ENCODE results near the gene MYOCD. TPM values are rescaled to one million over a fixed set of nuclear protein-coding genes. Genes with fewer than 3 reads are reported as not detected.

MYOCD gene
- total RNA-seq, 4 donors from 2014 or later: 0.63 to 12.2 (median 7.1) TPM

DNA sequence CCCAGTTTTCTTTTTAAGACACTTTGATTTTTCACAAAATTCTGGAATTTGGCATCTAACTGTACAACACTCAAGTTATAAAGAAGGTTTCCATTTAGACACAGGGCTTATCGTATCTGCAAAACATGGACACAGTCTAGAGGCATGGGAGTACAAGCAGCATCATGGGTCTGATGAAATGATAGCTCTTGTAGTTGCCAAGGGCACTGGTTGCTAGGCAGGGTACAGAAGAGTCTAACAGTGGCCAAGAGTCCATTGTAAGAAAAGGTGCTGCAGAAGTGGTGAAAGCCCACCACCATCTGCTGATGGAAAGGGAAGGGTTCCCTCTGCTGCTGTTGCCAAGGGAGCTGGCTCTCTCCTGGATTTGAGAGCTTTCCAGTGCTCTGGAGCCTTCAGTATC lies 20.8 kb downstream of the MYOCD start:
- Histone ChIP-seq H3K27me3 (no peaks in the 10 kb centered on the region), H3K9me3 (no peaks in the 10 kb centered on the region), H3K36me3 (no peaks in the 10 kb centered on the region), H3K4me3 (no peak overlapping the region), H3K4me1 (no peaks in the 10 kb centered on the region), H3K27ac (no peak overlapping the region)
- WGBS, 2 donors: 95 to 100% methylated on average over 1 of the region's 1 CpG
- TF ChIP-seq, protein P1, sequence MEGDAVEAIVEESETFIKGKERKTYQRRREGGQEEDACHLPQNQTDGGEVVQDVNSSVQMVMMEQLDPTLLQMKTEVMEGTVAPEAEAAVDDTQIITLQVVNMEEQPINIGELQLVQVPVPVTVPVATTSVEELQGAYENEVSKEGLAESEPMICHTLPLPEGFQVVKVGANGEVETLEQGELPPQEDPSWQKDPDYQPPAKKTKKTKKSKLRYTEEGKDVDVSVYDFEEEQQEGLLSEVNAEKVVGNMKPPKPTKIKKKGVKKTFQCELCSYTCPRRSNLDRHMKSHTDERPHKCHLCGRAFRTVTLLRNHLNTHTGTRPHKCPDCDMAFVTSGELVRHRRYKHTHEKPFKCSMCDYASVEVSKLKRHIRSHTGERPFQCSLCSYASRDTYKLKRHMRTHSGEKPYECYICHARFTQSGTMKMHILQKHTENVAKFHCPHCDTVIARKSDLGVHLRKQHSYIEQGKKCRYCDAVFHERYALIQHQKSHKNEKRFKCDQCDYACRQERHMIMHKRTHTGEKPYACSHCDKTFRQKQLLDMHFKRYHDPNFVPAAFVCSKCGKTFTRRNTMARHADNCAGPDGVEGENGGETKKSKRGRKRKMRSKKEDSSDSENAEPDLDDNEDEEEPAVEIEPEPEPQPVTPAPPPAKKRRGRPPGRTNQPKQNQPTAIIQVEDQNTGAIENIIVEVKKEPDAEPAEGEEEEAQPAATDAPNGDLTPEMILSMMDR (IDR thresholded peaks at IDR 0.05): no peak
- TF ChIP-seq EP300 (IDR thresholded peaks at IDR 0.05): no peak
- no peak for DNase-seq (ENCODE audit: low spot score in 2 of 2)

GRCh38 chr17:12688382-12688781 lies 22.7 kb downstream of the MYOCD start:
- DNase-seq (ENCODE audit: low spot score in 2 of 2): no peak
- H3K4me1 ChIP-seq: no peaks in the 10 kb centered on the region
- 86 to 93% methylated on average over 3 of the region's 3 CpGs for WGBS, 2 donors
- no peak overlapping the region for H3K4me3 ChIP-seq
- H3K9me3 ChIP-seq: no peaks in the 10 kb centered on the region
- H3K27ac ChIP-seq: no peak overlapping the region
- no peak for TF ChIP-seq POLR2A (IDR thresholded peaks at IDR 0.05)
- no peak for TF ChIP-seq EP300 (IDR thresholded peaks at IDR 0.05)
- TF ChIP-seq, protein P1 (IDR thresholded peaks at IDR 0.05): no peak
- no peaks in the 10 kb centered on the region for H3K36me3 ChIP-seq
- H3K27me3 ChIP-seq: no peaks in the 10 kb centered on the region

DNA sequence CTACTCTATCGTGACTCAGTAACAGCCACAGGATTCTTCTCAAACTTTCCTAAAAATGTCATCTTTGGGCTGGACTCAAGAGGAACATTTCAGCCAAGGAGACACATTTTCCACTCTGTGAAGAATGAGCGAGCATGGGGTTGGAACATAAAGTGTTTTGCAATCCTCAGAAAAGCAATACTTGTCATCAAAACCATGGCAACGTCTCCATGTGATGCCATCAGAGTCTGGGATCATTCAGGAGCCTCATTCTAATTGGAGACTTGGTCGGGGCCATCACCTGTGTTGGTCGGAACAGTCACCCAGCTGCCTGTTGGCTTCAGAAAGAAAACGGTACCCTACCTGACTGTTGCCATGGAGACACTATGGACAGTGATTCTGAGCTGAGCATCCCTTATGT lies 25.5 kb downstream of the MYOCD start:
- no peaks in the 10 kb centered on the region for H3K36me3 ChIP-seq
- DNase-seq (ENCODE audit: low spot score in 2 of 2): peak in 1 of 2 donors; percentile 58
- H3K4me1 ChIP-seq: no peaks in the 10 kb centered on the region
- H3K27ac ChIP-seq: peak overlapping the region in 2 of 4 donors; percentile 29 to 66
- no peaks in the 10 kb centered on the region for H3K27me3 ChIP-seq
- TF ChIP-seq POLR2A (IDR thresholded peaks at IDR 0.05): no peak
- peak in 1 of 2 donors; percentile 70 for TF ChIP-seq EP300 (IDR thresholded peaks at IDR 0.05)
- H3K9me3 ChIP-seq: no peaks in the 10 kb centered on the region
- WGBS, 2 donors: 71 to 78% methylated on average over 6 of the region's 6 CpGs
- H3K4me3 ChIP-seq: no peak overlapping the region

DNA sequence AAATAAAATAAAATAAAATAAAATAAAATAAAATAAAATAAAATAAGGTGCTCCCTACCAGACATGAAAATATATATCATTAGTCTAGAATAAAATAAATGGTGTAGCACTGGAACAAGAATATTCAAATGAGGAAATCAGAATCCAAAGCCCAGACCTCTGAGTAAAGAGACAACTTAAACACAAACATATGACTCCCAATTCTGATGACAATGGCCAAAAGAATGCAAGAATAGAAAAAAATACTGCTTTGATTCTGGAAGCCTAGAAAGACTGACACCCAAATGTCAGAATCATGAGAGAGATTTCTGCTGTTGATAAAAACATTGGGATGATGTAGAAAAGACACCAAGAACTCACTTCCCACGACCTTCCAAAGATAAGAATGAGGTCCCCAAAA lies 27.9 kb downstream of the MYOCD start:
- TF ChIP-seq, protein P1 (IDR thresholded peaks at IDR 0.05): no peak
- no peak for TF ChIP-seq EP300 (IDR thresholded peaks at IDR 0.05)
- no peak for TF ChIP-seq POLR2A (IDR thresholded peaks at IDR 0.05)
- no peaks in the 10 kb centered on the region for H3K4me1 ChIP-seq
- H3K36me3 ChIP-seq: no peaks in the 10 kb centered on the region
- DNase-seq (ENCODE audit: low spot score in 2 of 2): no peak
- H3K9me3 ChIP-seq: no peaks in the 10 kb centered on the region
- no peaks in the 10 kb centered on the region for H3K27me3 ChIP-seq
- no peak overlapping the region for H3K27ac ChIP-seq
- no peak overlapping the region for H3K4me3 ChIP-seq
- WGBS, 2 donors: 73 to 76% methylated on average over 1 of the region's 1 CpG

DNA sequence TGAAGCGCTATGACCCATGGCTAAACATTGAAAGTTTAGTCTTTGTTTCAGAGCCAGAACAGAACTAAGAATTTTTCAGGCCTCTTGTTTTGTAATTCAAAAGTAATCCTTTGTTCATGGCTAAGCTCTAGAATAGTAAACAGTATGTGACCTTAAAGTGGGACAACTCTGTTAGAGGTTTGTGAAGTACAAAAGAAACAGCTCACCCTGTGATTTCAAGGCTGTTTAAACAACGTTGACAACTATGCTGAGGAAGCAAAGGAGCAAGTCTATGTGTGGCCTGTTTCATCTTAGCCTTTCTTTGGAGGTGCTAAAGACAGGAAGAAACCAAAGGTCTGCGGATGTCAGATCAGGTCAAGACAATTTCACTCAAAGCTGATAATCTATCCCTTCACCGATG lies 40.4 kb downstream of the MYOCD start:
- H3K4me1 ChIP-seq: no peaks in the 10 kb centered on the region
- WGBS, 2 donors: 63 to 65% methylated on average over 4 of the region's 4 CpGs
- H3K36me3 ChIP-seq: no peaks in the 10 kb centered on the region
- H3K4me3 ChIP-seq: no peak overlapping the region
- H3K27me3 ChIP-seq: no peaks in the 10 kb centered on the region
- H3K27ac ChIP-seq: no peak overlapping the region
- no peak for DNase-seq (ENCODE audit: low spot score in 2 of 2)
- TF ChIP-seq EP300 (IDR thresholded peaks at IDR 0.05) (no peak), POLR2A (IDR thresholded peaks at IDR 0.05) (no peak)
- TF ChIP-seq, protein P1 (IDR thresholded peaks at IDR 0.05): no peak
- H3K9me3 ChIP-seq: no peaks in the 10 kb centered on the region

GRCh38 chr17:12709063-12709462 lies 43.4 kb downstream of the MYOCD start:
- Histone ChIP-seq H3K36me3 (no peaks in the 10 kb centered on the region), H3K27ac (no peak overlapping the region), H3K4me1 (peaks cover 0 to 4% (median 0%) of the 10 kb centered on the region in 4 donors), H3K27me3 (no peaks in the 10 kb centered on the region), H3K9me3 (no peaks in the 10 kb centered on the region), H3K4me3 (no peak overlapping the region)
- no peak for DNase-seq (ENCODE audit: low spot score in 2 of 2)
- no peak for TF ChIP-seq POLR2A (IDR thresholded peaks at IDR 0.05)
- TF ChIP-seq, protein P1 (IDR thresholded peaks at IDR 0.05): no peak
- TF ChIP-seq EP300 (IDR thresholded peaks at IDR 0.05): no peak

Measured in tibial nerve (tissue), 4 donors.